PC-9 (cell line): Measurements from ENCODE around the gene ITPKA. TPM values are rescaled to one million over a fixed set of nuclear protein-coding genes. Genes with fewer than 3 reads are reported as not detected.

Experiments
- BruUV-seq: library from RNA; stranded (reverse); fragments of 400-500 nt; replicated peaks from 2 replicates; lab custom pipeline; 2021; lab: Mats Ljungman, UMichigan
- CTCF ChIA-PET: fragments of 300-600 bp; sonication (Branson Sonifier 250); formaldehyde crosslinking; loops from one replicate; lab custom pipeline; 2022; ENCODE audit warnings: antibody characterized with exemption; lab: Charles Lee
- POLR2A ChIA-PET: fragments of 300-600 bp; sonication (Branson Sonifier 250); formaldehyde crosslinking; loops from one replicate; lab custom pipeline; 2022; ENCODE audit warnings: antibody characterized with exemption; ENCODE audit not compliant: unreplicated experiment; lab: Charles Lee
- DNase-seq, 2 experiments: peaks; one replicate each; pipeline versions ENCODE4 v3.0.0 to v3.0.0-alpha.2; 2015 to 2022; ENCODE audit warnings: mixed read lengths in 1 of 2
- H2AFZ ChIP-seq: fragments of 200-600 bp; sonication (generic); 2 replicates; pipeline ENCODE4 v1.8.1; 2017; ENCODE audit warnings: antibody characterized with exemption
- H3F3A ChIP-seq: fragments of 200-600 bp; sonication (generic); 2 replicates; pipeline ENCODE4 v1.8.1; 2017; ENCODE audit warnings: antibody characterized with exemption, mild to moderate bottlenecking, low read depth; ENCODE audit not compliant: insufficient read depth
- H3K27ac ChIP-seq: fragments of 200-600 bp; sonication (generic); 2 replicates; pipeline ENCODE4 v1.6.1; 2016; ENCODE audit warnings: mixed run types
- H3K27me3 ChIP-seq: fragments of 200-600 bp; sonication (generic); 2 replicates; pipeline ENCODE4 v1.6.1; 2016; ENCODE audit warnings: low read depth, mixed run types; ENCODE audit not compliant: insufficient read depth
- H3K36me3 ChIP-seq: fragments of 200-600 bp; sonication (generic); 2 replicates; pipeline ENCODE4 v1.6.1; 2016; ENCODE audit warnings: low read depth, mixed run types
- H3K4me1 ChIP-seq: fragments of 200-600 bp; sonication (generic); replicated peaks from 2 replicates; pipeline ENCODE4 v1.6.1; 2016; ENCODE audit warnings: mixed run types; ENCODE audit not compliant: insufficient read depth
- H3K4me2 ChIP-seq: fragments of 200-600 bp; sonication (generic); 2 replicates; pipeline ENCODE4 v1.6.1; 2017; ENCODE audit warnings: mixed run types
- H3K4me3 ChIP-seq: fragments of 200-600 bp; sonication (generic); 2 replicates; pipeline ENCODE4 v1.6.1; 2016; ENCODE audit warnings: mixed run types
- H3K79me2 ChIP-seq: fragments of 200-600 bp; sonication (generic); 2 replicates; pipeline ENCODE4 v1.6.1; 2017; ENCODE audit warnings: low read depth, mixed run types
- H3K9me2 ChIP-seq: fragments of 200-600 bp; sonication (generic); 2 replicates; pipeline ENCODE4 v1.8.1; 2017; ENCODE audit warnings: mild to moderate bottlenecking; ENCODE audit not compliant: insufficient read depth
- H3K9me3 ChIP-seq: fragments of 200-600 bp; sonication (generic); 2 replicates; pipeline ENCODE4 v1.8.1; 2016; ENCODE audit warnings: low read depth; ENCODE audit not compliant: insufficient read depth
- H4K20me1 ChIP-seq: fragments of 200-600 bp; sonication (generic); 2 replicates; pipeline ENCODE4 v1.8.1; 2017; ENCODE audit not compliant: insufficient read depth
- CTCF ChIP-seq: fragments of 200-600 bp; sonication (generic); conservative IDR thresholded peaks from 2 replicates; pipeline ENCODE4 v1.6.1; 2017; ENCODE audit warnings: mixed run types, antibody characterized with exemption, mild to moderate bottlenecking, moderate library complexity
- EZH2 ChIP-seq: fragments of 200-600 bp; sonication (generic); IDR thresholded peaks from 2 replicates; pipeline ENCODE4 v1.8.0; 2017; ENCODE audit warnings: antibody characterized with exemption, low read depth
- intact Hi-C: fragments of 100-400 bp; cut with micrococcal nuclease; formaldehyde crosslinking; loops from one replicate; pipeline ENCODE4 v1.10.0; 2022; ENCODE audit not compliant: unreplicated experiment
- total RNA-seq: library from RNA; stranded (reverse); gene quantifications from 2 replicates; pipeline ENCODE4 v1.2.3, GENCODE V29; 2021

ITPKA gene
- total RNA-seq, 1 experiment from 2014 or later: 5.3 TPM

GRCh38 chr15:41480396-41481140 is 13.1 kb upstream of the ITPKA start:
- Histone ChIP-seq H3K36me3 (peaks cover 10% of the 10 kb centered on the region), H3K4me3 (no peak overlapping the region), H3K27ac (no peak overlapping the region), H3K27me3 (no peaks in the 10 kb centered on the region), H4K20me1 (no peaks in the 10 kb centered on the region), H3K4me2 (no peak overlapping the region), H3K4me1 (peaks cover 11% of the 10 kb centered on the region), H3K9me2 (no peaks in the 10 kb centered on the region), H3K79me2 (no peaks in the 10 kb centered on the region), H3F3A (no peaks in the 10 kb centered on the region), H2AFZ (no peak overlapping the region), H3K9me3 (no peaks in the 10 kb centered on the region)
- no peak for TF ChIP-seq CTCF
- no peak for TF ChIP-seq EZH2
- no TSS peak for BruUV-seq
- DNase-seq: no peak
- CTCF ChIA-PET: interaction anchor here (0.6 kb wide), 1 partner anchor 222 kb away, joined by 4 read pairs; no protein-coding TSS in a partner anchor
- intact Hi-C loops: no loop called here
- POLR2A ChIA-PET: no interaction called here

- Histone ChIP-seq H3K4me1 (peaks cover 5% of the 10 kb centered on the region; the same call in 1 of the 2 replicates), H3K4me2 (no peak overlapping the region), H3K27me3 (no peaks in the 10 kb centered on the region), H3K9me2 (no peaks in the 10 kb centered on the region), H2AFZ (no peak overlapping the region), H3F3A (no peaks in the 10 kb centered on the region), H3K79me2 (no peaks in the 10 kb centered on the region), H3K27ac (no peak overlapping the region), H3K9me3 (no peaks in the 10 kb centered on the region), H3K4me3 (no peak overlapping the region), H4K20me1 (no peaks in the 10 kb centered on the region), H3K36me3 (peaks cover 5% of the 10 kb centered on the region; the same call in 1 of the 2 replicates)
- ChIA-PET POLR2A (interaction anchor here (0.6 to 0.7 kb wide), 3 partner anchors 49 to 1957 kb away, joined by 3 to 5 read pairs (median 4); partner anchors contain the start of gene MAPKBP1), CTCF (no interaction called here)
- no TSS peak for BruUV-seq
- intact Hi-C loops: no loop called here
- no peak for TF ChIP-seq CTCF
- TF ChIP-seq EZH2: no peak
- no peak for DNase-seq
Observed at GRCh38 chr15:41482110-41482877, 11.4 kb upstream of the ITPKA start.

GRCh38 chr15:41483115-41483514 is 10.6 kb upstream of the ITPKA start:
- H3K36me3 ChIP-seq: peaks cover 5% of the 10 kb centered on the region; the same call in 1 of the 2 replicates
- no peaks in the 10 kb centered on the region for H3K4me1 ChIP-seq
- POLR2A ChIA-PET: interaction anchor here (0.6 to 0.7 kb wide), 2 partner anchors 291 to 1957 kb away, joined by 3 to 5 read pairs; partner anchors contain the start of gene MAPKBP1
- no peaks in the 10 kb centered on the region for H3F3A ChIP-seq
- H3K9me3 ChIP-seq: no peaks in the 10 kb centered on the region
- no peak for DNase-seq
- no peak overlapping the region for H2AFZ ChIP-seq
- no peaks in the 10 kb centered on the region for H3K79me2 ChIP-seq
- no peaks in the 10 kb centered on the region for H4K20me1 ChIP-seq
- intact Hi-C loops: no loop called here
- TF ChIP-seq EZH2 (no peak), CTCF (no peak)
- no peaks in the 10 kb centered on the region for H3K27me3 ChIP-seq
- no peak overlapping the region for H3K4me3 ChIP-seq
- BruUV-seq: no TSS peak
- CTCF ChIA-PET: no interaction called here
- H3K4me2 ChIP-seq: no peak overlapping the region
- no peaks in the 10 kb centered on the region for H3K9me2 ChIP-seq
- no peak overlapping the region for H3K27ac ChIP-seq
